Measurements from ENCODE around the gene PSMC6. TPM values are rescaled to one million over a fixed set of nuclear protein-coding genes. Genes with fewer than 3 reads are reported as not detected.
A peak's percentile ranks its signal among the peaks of the same experiment; 100 is the strongest.
"Not testable (repeated sequence)": the region's sequence is repeated elsewhere in the genome, so short reads cannot be mapped to it uniquely, and the experiment has no call there.

Gene PSMC6
- total and polyA plus RNA-seq, 4 donors, result 76.3 to 107 (median 83.1) TPM

DNA sequence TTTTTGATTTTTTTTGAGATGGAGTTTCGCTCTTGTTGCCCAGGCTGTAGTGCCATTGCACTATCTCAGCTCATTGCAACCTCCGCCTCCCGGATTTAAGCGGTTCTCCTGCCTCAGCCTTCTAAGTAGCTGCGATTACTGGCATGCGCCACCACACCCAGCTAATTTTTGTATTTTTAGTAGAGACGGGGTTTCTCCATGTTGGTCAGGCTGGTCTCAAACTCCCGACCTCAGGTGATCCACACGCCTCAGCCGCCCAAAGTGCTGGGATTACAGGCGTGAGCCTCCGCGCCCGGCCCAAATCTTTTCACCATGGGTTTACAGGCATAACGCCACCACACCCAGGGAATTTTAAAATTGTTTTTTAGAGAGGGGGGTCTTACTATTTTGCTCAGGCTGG lies 22.0 kb downstream of the PSMC6 start:
- H3K27me3 ChIP-seq (ENCODE audit: control insufficient read depth in 1 of 2, insufficient read depth in 2 of 2, low read length in 1 of 2); ATAC-seq (ENCODE audit: low FRiP score); H3K36me3 ChIP-seq (ENCODE audit: control insufficient read depth in 1 of 2, insufficient read depth in 2 of 2, low read length in 1 of 2); intact Hi-C loops (cut with DNase I); H3K4me1 ChIP-seq (ENCODE audit: control insufficient read depth in 1 of 2, insufficient read depth in 2 of 2, low read length in 2 of 2); H3K4me3 ChIP-seq (ENCODE audit: low read length in 2 of 2); H3K9me3 ChIP-seq (ENCODE audit: control insufficient read depth, low read length); H3K27ac ChIP-seq (ENCODE audit: low read depth in 1 of 2, low read length in 2 of 2); DNase-seq: not testable (repeated sequence)
- WGBS, 2 donors, result 89 to 93% methylated on average over 15 of the region's 15 CpGs

DNA sequence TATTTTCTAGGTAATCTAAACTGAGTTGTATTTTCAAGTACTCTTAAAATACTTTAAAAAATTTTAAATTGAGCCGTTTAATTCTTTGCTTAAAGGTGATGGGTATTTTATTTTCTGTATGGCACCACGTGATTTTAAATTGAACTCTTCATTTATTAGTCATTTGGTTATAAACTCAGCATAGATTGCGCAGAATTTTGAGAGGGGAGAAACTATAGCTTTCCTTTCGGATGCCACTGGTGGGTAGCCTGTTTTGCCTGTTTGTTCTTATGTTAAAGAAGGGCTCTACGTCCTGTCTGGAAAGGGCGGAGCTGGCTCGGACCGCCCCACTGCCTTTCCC lies 22.6 kb downstream of the PSMC6 start:
- H3K4me3 ChIP-seq (ENCODE audit: low read length in 2 of 2), result no peak overlapping the region
- no peaks in the 10 kb centered on the region for H3K27me3 ChIP-seq (ENCODE audit: control insufficient read depth in 1 of 2, insufficient read depth in 2 of 2, low read length in 1 of 2)
- H3K4me1 ChIP-seq (ENCODE audit: control insufficient read depth in 1 of 2, insufficient read depth in 2 of 2, low read length in 2 of 2), result no peaks in the 10 kb centered on the region
- H3K36me3 ChIP-seq (ENCODE audit: control insufficient read depth in 1 of 2, insufficient read depth in 2 of 2, low read length in 1 of 2), result peaks cover 0 to 3% of the 10 kb centered on the region in 2 donors
- DNase-seq (no peak), ATAC-seq (ENCODE audit: low FRiP score) (no peak)
- no peak overlapping the region for H3K27ac ChIP-seq (ENCODE audit: low read depth in 1 of 2, low read length in 2 of 2)
- intact Hi-C loops (cut with DNase I), result no loop called here
- WGBS, 2 donors, result 2% methylated on average over 8 of the region's 8 CpGs
- no peaks in the 10 kb centered on the region for H3K9me3 ChIP-seq (ENCODE audit: control insufficient read depth, low read length)

DNA sequence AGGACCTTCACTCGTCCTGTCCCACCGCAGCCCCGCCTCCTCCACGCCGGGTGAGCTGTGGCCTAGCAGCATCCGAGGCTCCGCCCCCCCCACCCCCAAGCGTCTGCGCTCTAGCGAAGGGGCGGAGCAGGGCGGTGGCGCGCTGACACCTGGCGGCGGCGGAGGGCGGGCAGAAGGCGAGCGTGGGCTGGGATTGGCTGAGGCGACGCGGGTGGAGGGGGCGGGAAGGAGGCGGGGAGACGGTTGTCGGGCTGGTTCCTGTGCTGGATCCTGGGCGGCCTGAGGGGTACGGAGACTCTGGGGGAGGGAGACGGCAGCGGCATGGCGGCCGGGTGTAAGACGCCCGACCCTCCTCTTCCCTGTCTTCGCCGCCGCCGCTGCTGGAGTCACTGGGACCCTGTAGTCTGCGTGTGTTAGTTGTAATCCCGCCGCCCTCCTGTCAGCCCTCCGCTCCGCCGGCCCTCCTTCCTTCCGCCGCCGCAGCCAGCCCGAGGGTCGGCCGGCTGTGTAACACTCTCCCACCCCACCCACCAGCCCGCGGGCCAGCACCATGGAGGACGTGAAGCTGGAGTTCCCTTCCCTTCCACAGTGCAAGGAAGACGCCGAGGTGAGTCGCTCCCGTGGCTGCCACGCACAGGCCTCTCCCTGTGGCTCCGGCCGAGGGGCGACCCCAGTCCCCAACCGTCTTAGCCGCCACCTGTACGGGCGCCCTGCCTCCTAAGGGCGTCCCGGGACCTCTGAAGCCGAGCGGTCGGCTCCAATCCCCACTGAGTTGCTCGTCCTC lies 23.1 kb downstream of the PSMC6 start, which contains the start of gene STYX:
Gene STYX (plus strand): TSS at position 242 of the 784 bp plus-strand sequence. CDS start 309 bp downstream, at position 551.
- no peaks in the 10 kb centered on the region for H3K4me1 ChIP-seq (ENCODE audit: control insufficient read depth in 1 of 2, insufficient read depth in 2 of 2, low read length in 2 of 2)
- no peaks in the 10 kb centered on the region for H3K9me3 ChIP-seq (ENCODE audit: control insufficient read depth, low read length)
- intact Hi-C loops (cut with DNase I), result loop anchor here in 1 of 2 donors (10.0 kb wide), 1 partner anchor 55 kb away; no protein-coding TSS in a partner anchor
- H3K27ac ChIP-seq (ENCODE audit: low read depth in 1 of 2, low read length in 2 of 2), result peak within 1 kb of the TSS in 1 of 2 donors; percentile 53
- peaks cover 0 to 3% of the 10 kb centered on the region in 2 donors for H3K36me3 ChIP-seq (ENCODE audit: control insufficient read depth in 1 of 2, insufficient read depth in 2 of 2, low read length in 1 of 2)
- 0% methylated on average over 56 to 72 of the region's 72 CpGs for WGBS, 2 donors
- H3K27me3 ChIP-seq (ENCODE audit: control insufficient read depth in 1 of 2, insufficient read depth in 2 of 2, low read length in 1 of 2), result no peaks in the 10 kb centered on the region
- H3K4me3 ChIP-seq (ENCODE audit: low read length in 2 of 2), result peak within 1 kb of the TSS; percentile 65 to 77
- ATAC-seq (ENCODE audit: low FRiP score) (peak; percentile 100), DNase-seq (peak; percentile 99 to 100)

DNA sequence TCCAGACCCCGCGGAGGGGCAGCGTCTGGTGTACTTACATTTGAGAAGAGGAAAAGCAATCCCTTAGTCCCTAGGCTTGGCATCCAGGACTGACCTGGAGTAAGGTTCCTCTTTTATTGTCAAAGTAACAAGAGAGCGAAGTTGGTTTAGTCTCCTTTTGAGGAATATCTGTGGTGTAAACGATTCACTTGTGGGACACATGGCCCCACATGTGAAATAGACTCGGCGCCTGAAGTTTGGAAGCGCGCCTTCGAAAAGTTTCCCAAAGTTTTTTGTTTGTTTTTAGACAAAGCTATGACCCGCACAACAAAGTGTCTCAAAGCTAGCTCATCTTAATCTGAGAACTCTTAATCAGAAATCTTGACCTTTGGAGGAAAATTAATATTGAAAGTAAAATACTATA lies 23.7 kb downstream of the PSMC6 start:
- Histone ChIP-seq H3K4me1 (ENCODE audit: control insufficient read depth in 1 of 2, insufficient read depth in 2 of 2, low read length in 2 of 2) (no peaks in the 10 kb centered on the region), H3K36me3 (ENCODE audit: control insufficient read depth in 1 of 2, insufficient read depth in 2 of 2, low read length in 1 of 2) (peaks cover 0 to 3% of the 10 kb centered on the region in 2 donors), H3K27ac (ENCODE audit: low read depth in 1 of 2, low read length in 2 of 2) (peak overlapping the region in 1 of 2 donors; percentile 53), H3K9me3 (ENCODE audit: control insufficient read depth, low read length) (no peaks in the 10 kb centered on the region), H3K4me3 (ENCODE audit: low read length in 2 of 2) (peak overlapping the region; percentile 65 to 77), H3K27me3 (ENCODE audit: control insufficient read depth in 1 of 2, insufficient read depth in 2 of 2, low read length in 1 of 2) (no peaks in the 10 kb centered on the region)
- no peak for ATAC-seq (ENCODE audit: low FRiP score)
- intact Hi-C loops (cut with DNase I), result loop anchor here in 1 of 2 donors (10.0 kb wide), 1 partner anchor 54 kb away; no protein-coding TSS in a partner anchor
- no peak for DNase-seq
- 1% methylated on average over 11 of the region's 11 CpGs for WGBS, 2 donors

DNA sequence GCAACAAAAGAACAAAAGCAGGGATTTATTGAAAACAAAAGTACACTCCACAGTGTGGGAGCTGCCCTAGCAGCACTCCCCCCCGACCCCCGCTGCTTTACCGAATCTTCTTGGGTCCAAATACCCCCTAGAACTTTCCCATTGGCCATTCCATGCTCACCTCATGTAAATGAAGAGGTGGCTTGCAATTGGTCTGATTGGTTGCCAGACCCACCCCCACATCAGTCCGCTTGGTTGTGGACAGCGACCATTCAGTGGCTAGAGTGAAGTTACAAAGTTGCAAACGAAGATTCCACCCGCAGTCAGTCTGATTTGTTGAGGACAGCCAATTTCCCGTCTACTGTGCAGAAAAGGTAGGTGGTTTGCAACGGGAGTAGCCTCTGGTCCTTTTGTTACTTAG lies 26.8 kb downstream of the PSMC6 start:
- Histone ChIP-seq H3K36me3 (ENCODE audit: control insufficient read depth in 1 of 2, insufficient read depth in 2 of 2, low read length in 1 of 2) (peaks cover 0 to 3% of the 10 kb centered on the region in 2 donors), H3K4me1 (ENCODE audit: control insufficient read depth in 1 of 2, insufficient read depth in 2 of 2, low read length in 2 of 2) (no peaks in the 10 kb centered on the region), H3K9me3 (ENCODE audit: control insufficient read depth, low read length) (no peaks in the 10 kb centered on the region), H3K4me3 (ENCODE audit: low read length in 2 of 2) (no peak overlapping the region), H3K27ac (ENCODE audit: low read depth in 1 of 2, low read length in 2 of 2) (no peak overlapping the region), H3K27me3 (ENCODE audit: control insufficient read depth in 1 of 2, insufficient read depth in 2 of 2, low read length in 1 of 2) (no peaks in the 10 kb centered on the region)
- no peak for ATAC-seq (ENCODE audit: low FRiP score)
- intact Hi-C loops (cut with DNase I), result loop anchor here in 1 of 2 donors (10.0 kb wide), 1 partner anchor 51 kb away; no protein-coding TSS in a partner anchor
- 96% methylated on average over 9 of the region's 9 CpGs for WGBS, 2 donors
- DNase-seq, result no peak

DNA sequence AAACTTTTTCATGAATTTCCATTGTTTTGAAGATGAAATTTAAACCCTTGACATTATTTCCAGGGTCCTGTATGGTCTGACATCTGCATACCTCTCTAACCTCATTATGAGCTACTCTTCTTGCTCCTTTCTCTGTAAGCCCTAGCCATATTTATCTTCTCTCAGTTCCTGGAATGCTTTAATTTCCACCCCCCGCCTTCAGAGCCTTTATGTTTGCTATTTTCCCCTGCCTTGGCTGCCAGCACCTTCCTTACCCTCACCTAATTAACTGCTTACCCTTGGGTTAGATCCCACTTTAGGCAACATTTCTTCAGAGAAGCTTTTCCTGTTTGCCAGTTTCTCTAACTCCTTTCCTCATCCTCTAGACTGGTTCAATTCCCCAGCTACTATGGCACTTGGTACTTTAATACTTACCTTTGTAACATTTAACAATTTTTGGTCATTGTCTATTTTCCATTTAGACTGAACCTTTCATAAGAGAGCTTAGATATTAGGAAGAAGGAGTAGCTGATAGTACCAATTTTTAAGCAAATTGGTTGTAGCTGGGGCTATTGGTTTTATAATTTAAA lies 29.0 kb downstream of the PSMC6 start:
- H3K4me3 ChIP-seq (ENCODE audit: low read length in 2 of 2), result no peak overlapping the region
- H3K9me3 ChIP-seq (ENCODE audit: control insufficient read depth, low read length), result no peaks in the 10 kb centered on the region
- no peaks in the 10 kb centered on the region for H3K4me1 ChIP-seq (ENCODE audit: control insufficient read depth in 1 of 2, insufficient read depth in 2 of 2, low read length in 2 of 2)
- WGBS, 2 donors, result 59 to 71% methylated on average over 1 of the region's 1 CpG
- no peak for ATAC-seq (ENCODE audit: low FRiP score)
- no peak for DNase-seq
- H3K36me3 ChIP-seq (ENCODE audit: control insufficient read depth in 1 of 2, insufficient read depth in 2 of 2, low read length in 1 of 2), result peaks cover 0 to 3% of the 10 kb centered on the region in 2 donors
- intact Hi-C loops (cut with DNase I), result loop anchor here in 1 of 2 donors (10.0 kb wide), 1 partner anchor 49 kb away; no protein-coding TSS in a partner anchor
- H3K27me3 ChIP-seq (ENCODE audit: control insufficient read depth in 1 of 2, insufficient read depth in 2 of 2, low read length in 1 of 2), result no peaks in the 10 kb centered on the region
- H3K27ac ChIP-seq (ENCODE audit: low read depth in 1 of 2, low read length in 2 of 2), result no peak overlapping the region

DNA sequence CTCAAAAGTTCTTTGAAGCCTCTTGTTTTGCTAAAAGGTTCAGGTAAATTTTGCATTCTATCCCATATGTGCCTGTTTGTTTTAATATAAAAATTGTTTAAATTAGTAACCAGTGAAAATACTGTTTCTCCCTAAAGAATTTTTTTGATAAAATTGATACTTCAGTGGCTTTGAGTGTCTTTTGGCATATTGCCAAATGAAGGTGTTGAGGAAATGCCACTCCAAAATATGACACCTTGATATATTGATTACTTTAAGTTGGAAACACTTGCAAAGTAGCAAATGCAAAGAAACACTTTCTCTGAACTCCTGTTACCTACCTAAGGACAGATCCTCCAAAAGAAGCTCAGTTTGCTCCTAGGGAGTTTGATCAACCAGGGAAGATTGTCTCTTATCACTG lies 31.4 kb downstream of the PSMC6 start:
- peaks cover 0 to 2% of the 10 kb centered on the region in 2 donors for H3K36me3 ChIP-seq (ENCODE audit: control insufficient read depth in 1 of 2, insufficient read depth in 2 of 2, low read length in 1 of 2)
- H3K27ac ChIP-seq (ENCODE audit: low read depth in 1 of 2, low read length in 2 of 2), result no peak overlapping the region
- no peaks in the 10 kb centered on the region for H3K4me1 ChIP-seq (ENCODE audit: control insufficient read depth in 1 of 2, insufficient read depth in 2 of 2, low read length in 2 of 2)
- intact Hi-C loops (cut with DNase I), result loop anchor here in 1 of 2 donors (10.0 kb wide), 1 partner anchor 46 kb away; no protein-coding TSS in a partner anchor
- no peaks in the 10 kb centered on the region for H3K9me3 ChIP-seq (ENCODE audit: control insufficient read depth, low read length)
- ATAC-seq (ENCODE audit: low FRiP score) (no peak), DNase-seq (no peak)
- H3K27me3 ChIP-seq (ENCODE audit: control insufficient read depth in 1 of 2, insufficient read depth in 2 of 2, low read length in 1 of 2), result no peaks in the 10 kb centered on the region
- H3K4me3 ChIP-seq (ENCODE audit: low read length in 2 of 2), result no peak overlapping the region

DNA sequence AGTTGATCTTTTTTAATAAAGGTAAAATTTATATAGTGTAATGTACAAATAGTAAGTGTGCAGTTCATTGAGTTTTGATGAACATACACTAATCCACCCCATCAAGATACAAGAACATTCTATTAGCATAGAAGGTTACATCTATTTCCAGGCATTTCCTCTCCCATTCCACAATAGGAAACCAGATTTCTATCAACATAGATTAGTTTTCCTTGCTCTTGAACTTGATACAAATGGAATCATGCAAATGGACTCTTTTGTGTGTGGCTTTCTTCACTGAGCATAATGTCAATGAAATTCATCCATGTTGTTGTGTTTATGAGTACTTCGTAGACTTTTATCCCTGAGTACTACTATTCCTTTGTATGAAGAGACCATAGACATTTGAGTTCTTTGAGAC lies 33.8 kb downstream of the PSMC6 start:
- DNase-seq (no peak), ATAC-seq (ENCODE audit: low FRiP score) (no peak)
- H3K27ac ChIP-seq (ENCODE audit: low read depth in 1 of 2, low read length in 2 of 2), result no peak overlapping the region
- no peaks in the 10 kb centered on the region for H3K27me3 ChIP-seq (ENCODE audit: control insufficient read depth in 1 of 2, insufficient read depth in 2 of 2, low read length in 1 of 2)
- intact Hi-C loops (cut with DNase I), result no loop called here
- H3K9me3 ChIP-seq (ENCODE audit: control insufficient read depth, low read length), result no peaks in the 10 kb centered on the region
- H3K36me3 ChIP-seq (ENCODE audit: control insufficient read depth in 1 of 2, insufficient read depth in 2 of 2, low read length in 1 of 2), result no peaks in the 10 kb centered on the region
- H3K4me3 ChIP-seq (ENCODE audit: low read length in 2 of 2), result no peak overlapping the region
- no peaks in the 10 kb centered on the region for H3K4me1 ChIP-seq (ENCODE audit: control insufficient read depth in 1 of 2, insufficient read depth in 2 of 2, low read length in 2 of 2)
- 97 to 100% methylated on average over 1 of the region's 1 CpG for WGBS, 2 donors

DNA sequence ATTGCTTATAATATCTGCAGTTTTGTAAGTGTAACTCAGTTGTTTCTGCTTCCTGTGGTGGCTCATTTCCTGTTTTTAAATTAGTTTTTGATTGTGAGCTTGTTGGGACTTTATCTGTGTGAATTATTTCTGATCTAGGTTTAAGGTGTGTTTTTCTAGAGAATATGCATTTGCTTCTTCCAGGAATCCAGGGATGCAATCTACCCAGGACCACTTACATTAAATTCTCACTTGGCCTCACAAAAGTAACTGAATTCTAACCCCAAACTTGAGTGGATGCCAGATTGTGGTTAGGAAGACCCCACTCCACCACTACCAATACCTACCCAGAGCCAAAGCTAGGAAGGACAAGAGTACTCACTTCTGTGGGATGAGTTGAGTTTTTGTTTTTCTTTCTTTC lies 34.9 kb downstream of the PSMC6 start:
- Histone ChIP-seq H3K4me3 (ENCODE audit: low read length in 2 of 2) (no peak overlapping the region), H3K36me3 (ENCODE audit: control insufficient read depth in 1 of 2, insufficient read depth in 2 of 2, low read length in 1 of 2) (no peaks in the 10 kb centered on the region), H3K27me3 (ENCODE audit: control insufficient read depth in 1 of 2, insufficient read depth in 2 of 2, low read length in 1 of 2) (no peaks in the 10 kb centered on the region), H3K9me3 (ENCODE audit: control insufficient read depth, low read length) (no peaks in the 10 kb centered on the region), H3K4me1 (ENCODE audit: control insufficient read depth in 1 of 2, insufficient read depth in 2 of 2, low read length in 2 of 2) (no peaks in the 10 kb centered on the region), H3K27ac (ENCODE audit: low read depth in 1 of 2, low read length in 2 of 2) (no peak overlapping the region)
- DNase-seq (no peak), ATAC-seq (ENCODE audit: low FRiP score) (no peak)
- intact Hi-C loops (cut with DNase I), result no loop called here

Measured in aorta (tissue), 5 donors.